Purkinje cell (primary cell): ENCODE data around the gene PBLD. TPM values are rescaled to one million over a fixed set of nuclear protein-coding genes. Genes with fewer than 3 reads are reported as not detected.

ENCODE experiments used
- polyA plus RNA-seq: library from polyadenylated mRNA; unstranded; fragments of >200 nt; fragmentation: Nextera tagmentation; gene quantifications from 2 replicates; pipeline ENCODE4 v1.2.1, GENCODE V29; 2014

PBLD gene
- 4.4 and 11.4 TPM in 2 replicates for polyA plus RNA-seq

DNA sequence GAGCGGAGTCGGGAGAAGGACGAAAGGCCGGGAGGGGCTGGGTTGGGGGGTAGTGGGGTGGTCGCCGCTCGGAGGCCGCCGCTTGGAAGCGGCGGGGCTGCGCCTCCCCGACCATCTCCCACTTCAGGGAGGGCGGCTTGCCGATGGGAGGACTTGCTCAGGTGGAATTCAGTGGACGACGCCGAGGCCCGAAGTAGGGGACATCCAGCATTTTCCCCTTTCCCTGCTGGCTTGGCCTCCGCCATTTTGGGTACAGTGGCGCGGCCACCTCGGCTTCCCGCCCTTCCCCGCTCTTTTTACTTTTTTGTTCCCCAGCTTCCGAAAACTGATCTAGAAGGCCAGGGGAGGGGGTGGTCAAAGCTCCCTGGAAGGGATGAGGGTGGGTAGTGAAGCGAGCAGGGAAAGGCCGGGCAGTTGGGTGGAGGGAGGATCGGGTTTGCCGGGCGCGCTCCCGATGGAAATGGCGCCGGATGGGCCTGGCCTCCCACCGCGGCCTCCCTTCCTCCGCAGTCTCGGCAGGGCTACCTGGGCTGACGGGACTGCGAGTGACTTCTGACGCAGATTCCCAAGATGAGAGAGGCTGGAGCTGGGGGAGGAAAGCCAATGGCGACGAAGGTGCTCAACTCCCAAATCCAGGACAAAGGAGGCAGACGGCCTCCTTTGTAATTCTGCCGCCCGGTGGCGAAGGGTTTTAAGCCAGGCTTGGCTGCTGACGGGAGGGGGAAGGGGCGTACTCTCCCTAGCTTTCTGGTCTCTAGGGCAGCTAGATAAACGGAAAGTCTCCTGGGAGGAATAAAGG lies at the start of gene PBLD:
PBLD (minus strand) TSS at position 670 of the 799 bp plus-strand sequence. CDS start 26,084 bp downstream, outside the sequence.

DNA sequence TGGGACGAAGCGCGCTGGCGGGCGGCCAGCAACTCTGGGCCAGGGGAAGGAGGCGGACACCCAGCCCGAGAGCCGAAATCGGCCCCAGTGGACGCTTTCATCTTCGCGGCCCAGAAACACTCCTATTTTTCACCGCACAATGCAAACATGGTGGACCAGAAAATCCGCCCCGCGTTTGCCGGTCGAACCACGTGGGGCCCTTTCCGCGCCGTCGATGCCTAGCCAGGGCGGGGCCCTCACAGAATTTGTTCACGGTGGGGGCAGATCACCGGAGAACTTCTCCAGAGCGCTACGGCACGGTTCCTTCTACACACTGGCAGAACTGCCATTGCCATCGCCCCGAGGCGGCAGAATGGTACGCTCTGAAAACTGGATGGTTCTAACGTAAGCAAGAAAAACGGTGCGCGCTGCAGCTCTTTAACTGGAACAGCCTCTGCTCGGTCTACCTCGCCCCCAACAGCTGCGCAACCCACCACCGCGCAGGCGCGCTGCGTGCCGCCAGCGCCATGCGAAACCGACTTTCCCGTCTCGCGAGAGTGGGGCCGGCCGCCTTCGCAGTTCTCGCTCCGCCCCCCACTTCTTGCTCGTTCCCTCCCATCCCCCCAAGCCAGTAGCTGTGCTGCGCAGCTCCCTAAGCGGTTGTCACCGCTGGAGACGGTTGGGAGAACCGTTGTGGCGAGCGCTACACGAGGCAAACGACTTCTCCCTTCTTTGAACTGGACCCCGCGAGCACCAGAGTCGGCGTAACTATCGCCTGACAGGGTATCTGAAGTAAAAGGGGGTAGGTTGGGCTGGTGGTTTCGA lies 1.1 kb downstream of the PBLD start, which contains the start of gene HNRNPH3:
HNRNPH3 (plus strand) TSS at position 610 of the 804 bp plus-strand sequence. CDS start 5,158 bp downstream, outside the sequence.

Other genes with a start within 250 kb of the PBLD start
- 0.73 and 1.8 TPM in 2 replicates for gene MYPN, start 223.4 kb downstream of the PBLD start, polyA plus RNA-seq
- 1.2 and 1.5 TPM in 2 replicates for gene ATOH7, start 100.8 kb downstream of the PBLD start, polyA plus RNA-seq
- 60.6 and 64.8 TPM in 2 replicates for gene HNRNPH3, start 864 bp downstream of the PBLD start, polyA plus RNA-seq
- 30.8 and 50.6 TPM in 2 replicates for gene RUFY2, start 74.3 kb upstream of the PBLD start, polyA plus RNA-seq
- 0.32 and 2.2 TPM in 2 replicates for gene DNA2, start 139.0 kb upstream of the PBLD start, polyA plus RNA-seq
- gene SLC25A16, start 194.6 kb upstream of the PBLD start, polyA plus RNA-seq = 10.9 and 15.0 TPM in 2 replicates
- gene TET1, start 227.4 kb upstream of the PBLD start, polyA plus RNA-seq = 1.8 and 2.1 TPM in 2 replicates